ENCODE measurements around the gene PHC3.
A peak's percentile ranks its signal among the peaks of the same experiment; 100 is the strongest.

Gene PHC3

GRCh38 chr3:170049146-170050000 lies 132.2 kb downstream of the PHC3 start:
- DNase-seq, result no peak

GRCh38 chr3:170047133-170047404 lies 134.5 kb downstream of the PHC3 start:
- no peak for DNase-seq

More at GRCh38 chr3:170049146-170050000, 132.2 kb downstream of the PHC3 start:
- intact Hi-C loops (cut with DNase I), result no loop called here

GRCh38 chr3:170046269-170047132 lies 135.0 kb downstream of the PHC3 start:
- no peak for DNase-seq
- intact Hi-C loops (cut with DNase I), result no loop called here

More at GRCh38 chr3:170047133-170047404, 134.5 kb downstream of the PHC3 start:
- intact Hi-C loops (cut with DNase I), result no loop called here

- DNase-seq, result no peak
- intact Hi-C loops (cut with DNase I), result no loop called here
These were observed 136.7 kb downstream of the PHC3 start for GRCh38 chr3:170044795-170045244.

GRCh38 chr3:170044271-170044670 lies 137.3 kb downstream of the PHC3 start:
- DNase-seq, result no peak
- intact Hi-C loops (cut with DNase I), result no loop called here

- DNase-seq, result no peak
- intact Hi-C loops (cut with DNase I), result no loop called here
These were observed 138.0 kb downstream of the PHC3 start for GRCh38 chr3:170043506-170043905.

- intact Hi-C loops (cut with DNase I), result no loop called here
- no peak for DNase-seq
These were observed 141.1 kb downstream of the PHC3 start for GRCh38 chr3:170040418-170040817.

GRCh38 chr3:170038434-170039110 lies 143.0 kb downstream of the PHC3 start:
- intact Hi-C loops (cut with DNase I), result no loop called here
- peak in 1 of 10 donors; percentile 4 for DNase-seq

All from posterior cingulate gyrus (tissue), 11 donors.